ENCODE results near the gene CHURC1.
A peak's percentile ranks its signal among the peaks of the same experiment; 100 is the strongest.
"Not testable (repeated sequence)": the region's sequence is repeated elsewhere in the genome, so short reads cannot be mapped to it uniquely, and the experiment has no call there.

CHURC1 gene

GRCh38 chr14:64910847-64911495 lies 3.3 kb upstream of the CHURC1 start:
- peak; percentile 8 for DNase-seq

- peak; percentile 74 for DNase-seq
Observed at GRCh38 chr14:64912261-64912660, 2.0 kb upstream of the CHURC1 start.

- not testable (repeated sequence) for DNase-seq
Observed at GRCh38 chr14:64913477-64913876, 778 bp upstream of the CHURC1 start.

- DNase-seq = no peak
Observed at GRCh38 chr14:64915029-64915424, 772 bp downstream of the CHURC1 start.

GRCh38 chr14:64915797-64916196 lies 1.5 kb downstream of the CHURC1 start:
- peak; percentile 24 for DNase-seq

- no peak for DNase-seq
Observed at GRCh38 chr14:64918216-64918615, 4.0 kb downstream of the CHURC1 start.

GRCh38 chr14:64919215-64919614 lies 5.0 kb downstream of the CHURC1 start:
- DNase-seq = no peak

GRCh38 chr14:64919618-64920017 lies 5.4 kb downstream of the CHURC1 start:
- DNase-seq = no peak

- DNase-seq = no peak
Observed at GRCh38 chr14:64920465-64920864, 6.2 kb downstream of the CHURC1 start.

- DNase-seq = no peak
Observed at GRCh38 chr14:64923015-64923414, 8.8 kb downstream of the CHURC1 start.

GRCh38 chr14:64926398-64926995 lies 12.2 kb downstream of the CHURC1 start:
- DNase-seq = no peak

- no peak for DNase-seq
Observed at GRCh38 chr14:64927031-64927430, 12.8 kb downstream of the CHURC1 start.

GRCh38 chr14:64928239-64929013 lies 14.2 kb downstream of the CHURC1 start:
- no peak for DNase-seq

- DNase-seq = no peak
Observed at GRCh38 chr14:64929014-64929359, 14.7 kb downstream of the CHURC1 start.

GRCh38 chr14:64930085-64930843 lies 16.0 kb downstream of the CHURC1 start:
- no peak for DNase-seq

GRCh38 chr14:64931123-64931522 lies 16.9 kb downstream of the CHURC1 start:
- DNase-seq = no peak

GRCh38 chr14:64932231-64932630 lies 18.0 kb downstream of the CHURC1 start:
- DNase-seq = no peak

- DNase-seq = no peak
Observed at GRCh38 chr14:64934338-64934929, 20.2 kb downstream of the CHURC1 start.

GRCh38 chr14:64935508-64935907 lies 21.3 kb downstream of the CHURC1 start:
- peak; percentile 16 for DNase-seq

GRCh38 chr14:64937171-64937820 lies 23.0 kb downstream of the CHURC1 start:
- no peak for DNase-seq

GRCh38 chr14:64937821-64938193 lies 23.6 kb downstream of the CHURC1 start:
- no peak for DNase-seq

GRCh38 chr14:64938972-64939816 lies 24.9 kb downstream of the CHURC1 start:
- DNase-seq = no peak

All from OCI-M1 (cell line).